ENCODE data around the gene PCBP1.
A peak's percentile ranks its signal among the peaks of the same experiment; 100 is the strongest.
"Not testable (repeated sequence)": the region's sequence is repeated elsewhere in the genome, so short reads cannot be mapped to it uniquely, and the experiment has no call there.

Gene PCBP1

DNA sequence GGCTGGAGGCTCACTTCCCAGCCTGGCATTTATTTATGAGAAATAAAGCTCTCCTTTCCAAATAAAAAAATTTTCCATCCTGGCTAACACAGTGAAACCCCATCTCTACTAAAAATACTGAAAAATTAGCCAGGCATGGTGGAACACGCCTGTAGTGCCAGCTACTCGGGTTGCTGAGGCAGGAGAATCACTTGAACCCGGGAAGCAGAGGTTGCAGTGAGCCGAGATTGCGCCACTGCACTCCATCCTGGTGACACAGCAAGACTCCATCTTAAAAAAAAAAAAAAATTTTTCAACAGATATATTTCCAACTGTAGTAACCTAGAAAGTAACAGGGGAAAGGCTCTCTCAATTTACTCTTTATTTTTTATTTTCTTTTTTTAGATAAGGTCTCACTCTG is 6.1 kb upstream of the PCBP1 start:
- DNase-seq (ENCODE audit: low spot score), result no peak

DNA sequence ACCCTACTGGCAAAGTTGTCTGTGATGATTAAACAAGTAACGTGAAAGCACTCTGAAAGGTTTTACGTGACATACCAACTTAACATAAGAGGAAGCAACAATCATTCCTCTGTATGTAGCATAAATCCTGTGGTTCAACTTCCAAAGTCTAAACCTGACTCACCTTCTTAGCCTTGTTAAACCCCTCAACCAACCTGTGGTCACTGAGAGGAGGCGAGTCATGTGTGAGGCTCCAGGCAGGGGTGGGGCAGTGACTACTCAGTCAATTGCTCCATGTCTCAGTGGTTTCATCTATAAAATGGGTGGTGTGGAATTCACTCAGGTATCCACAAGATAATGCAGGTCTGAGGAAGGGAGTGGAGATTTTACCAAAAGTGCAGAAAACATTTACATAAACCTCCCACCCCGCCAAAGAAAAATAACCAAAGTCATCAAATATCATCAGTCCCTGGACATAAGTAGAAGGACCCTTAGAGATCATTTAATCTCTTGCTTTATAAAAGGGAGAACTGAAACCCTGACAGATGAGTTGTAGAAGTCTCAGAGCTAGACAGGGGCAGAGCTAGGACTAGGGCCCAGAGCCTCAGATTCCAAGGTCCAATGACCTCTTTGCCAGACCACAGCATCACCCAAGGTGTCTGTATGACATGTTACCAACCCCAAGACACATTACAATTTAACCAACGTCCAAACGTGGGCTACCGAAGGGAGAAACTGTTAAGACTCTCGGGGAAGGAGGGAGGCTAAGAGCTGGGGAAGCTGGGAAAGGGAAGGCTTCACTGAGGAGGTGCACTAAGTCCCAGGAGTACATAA is 3.7 kb upstream of the PCBP1 start:
- DNase-seq (ENCODE audit: low spot score), result peak; percentile 97

DNA sequence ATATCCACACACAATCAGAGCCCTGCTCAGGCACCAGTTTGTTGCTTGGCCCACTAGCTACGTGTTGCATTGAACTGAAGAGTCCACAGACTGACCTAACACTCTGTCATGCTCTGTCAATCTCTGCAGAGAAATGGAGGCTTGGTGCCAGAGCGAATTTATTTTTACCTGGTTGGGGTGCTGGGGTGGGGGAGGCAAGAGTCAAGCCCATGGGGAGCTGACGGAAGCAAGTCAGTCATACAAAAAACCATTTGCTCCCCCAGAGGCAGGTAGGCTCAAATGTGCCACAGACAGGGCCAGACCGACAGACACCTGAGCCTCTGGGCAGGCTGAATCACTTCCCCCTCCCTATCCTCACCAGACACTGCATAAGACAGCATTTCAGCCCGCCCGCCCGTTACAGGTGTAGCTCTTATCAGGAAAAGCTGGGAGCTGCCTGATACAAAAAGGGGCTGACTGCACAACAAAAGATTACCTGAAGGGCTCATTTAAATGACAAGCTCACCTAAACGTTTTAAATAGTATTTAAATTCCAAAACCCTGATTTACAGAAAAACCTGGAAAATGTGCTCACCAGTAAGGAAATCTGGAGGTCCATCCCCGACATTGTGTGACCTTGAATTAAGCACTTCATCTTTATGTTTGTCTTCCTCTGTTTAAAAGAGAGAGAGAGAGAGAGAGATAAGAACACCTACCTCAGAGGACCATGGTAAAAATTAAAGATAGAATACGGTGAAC is 2.1 kb upstream of the PCBP1 start:
- DNase-seq (ENCODE audit: low spot score), result peak; percentile 83

DNA sequence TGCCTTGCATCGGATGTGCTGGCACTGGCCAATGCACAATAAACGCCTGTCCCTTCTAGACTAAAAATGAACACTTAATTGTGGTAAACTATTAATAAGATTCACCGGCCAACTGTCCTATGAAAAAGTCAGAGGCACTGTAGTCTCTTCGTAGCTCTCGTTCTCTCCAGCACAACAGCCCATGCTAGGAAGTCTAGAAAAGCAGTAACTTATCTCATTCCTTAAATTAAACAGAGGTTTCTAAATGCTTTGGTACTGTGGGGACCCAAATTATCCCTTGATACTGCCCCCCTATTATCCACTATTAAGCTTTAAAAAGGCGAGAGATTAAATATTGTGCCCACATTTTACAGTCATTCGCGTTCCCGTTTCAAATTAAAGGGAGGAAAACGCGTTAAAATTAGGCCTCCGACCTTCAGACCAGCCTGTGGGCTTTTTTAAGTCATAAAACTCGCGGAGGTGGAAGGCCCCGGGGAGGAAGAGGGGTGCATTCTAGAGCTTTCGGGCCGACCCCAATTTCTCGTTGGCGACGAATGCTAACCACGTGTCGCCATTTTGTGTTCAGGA is 1.5 kb upstream of the PCBP1 start:
- DNase-seq (ENCODE audit: low spot score), result no peak

DNA sequence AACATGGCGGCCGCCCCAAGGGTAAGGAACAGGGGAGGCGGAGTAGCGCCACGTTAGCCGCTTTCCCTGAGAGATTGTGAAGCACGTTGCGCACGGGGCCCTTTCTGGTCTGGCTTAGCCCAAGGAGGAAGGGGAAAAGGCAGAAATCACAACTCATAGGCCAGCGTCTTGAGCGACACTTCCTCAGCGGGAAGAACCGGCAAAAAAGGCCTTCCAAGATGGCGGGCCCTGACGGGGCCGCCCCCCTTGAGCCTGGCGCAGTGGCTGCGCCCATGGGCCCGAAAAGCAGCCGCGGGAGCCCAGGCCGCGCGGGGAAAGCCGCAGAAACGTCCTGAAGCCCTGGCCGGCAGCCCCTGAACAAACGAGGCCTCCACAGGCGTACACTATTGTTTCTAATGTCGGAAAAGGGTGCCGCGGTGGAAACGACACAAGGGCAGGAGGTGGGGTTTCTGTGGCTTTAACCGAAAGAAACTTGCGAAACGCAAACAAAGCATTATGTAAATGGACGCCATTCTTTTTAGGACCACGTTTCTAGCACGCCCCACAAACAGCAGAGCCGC is 919 bp upstream of the PCBP1 start:
- DNase-seq (ENCODE audit: low spot score), result peak; percentile 67

DNA sequence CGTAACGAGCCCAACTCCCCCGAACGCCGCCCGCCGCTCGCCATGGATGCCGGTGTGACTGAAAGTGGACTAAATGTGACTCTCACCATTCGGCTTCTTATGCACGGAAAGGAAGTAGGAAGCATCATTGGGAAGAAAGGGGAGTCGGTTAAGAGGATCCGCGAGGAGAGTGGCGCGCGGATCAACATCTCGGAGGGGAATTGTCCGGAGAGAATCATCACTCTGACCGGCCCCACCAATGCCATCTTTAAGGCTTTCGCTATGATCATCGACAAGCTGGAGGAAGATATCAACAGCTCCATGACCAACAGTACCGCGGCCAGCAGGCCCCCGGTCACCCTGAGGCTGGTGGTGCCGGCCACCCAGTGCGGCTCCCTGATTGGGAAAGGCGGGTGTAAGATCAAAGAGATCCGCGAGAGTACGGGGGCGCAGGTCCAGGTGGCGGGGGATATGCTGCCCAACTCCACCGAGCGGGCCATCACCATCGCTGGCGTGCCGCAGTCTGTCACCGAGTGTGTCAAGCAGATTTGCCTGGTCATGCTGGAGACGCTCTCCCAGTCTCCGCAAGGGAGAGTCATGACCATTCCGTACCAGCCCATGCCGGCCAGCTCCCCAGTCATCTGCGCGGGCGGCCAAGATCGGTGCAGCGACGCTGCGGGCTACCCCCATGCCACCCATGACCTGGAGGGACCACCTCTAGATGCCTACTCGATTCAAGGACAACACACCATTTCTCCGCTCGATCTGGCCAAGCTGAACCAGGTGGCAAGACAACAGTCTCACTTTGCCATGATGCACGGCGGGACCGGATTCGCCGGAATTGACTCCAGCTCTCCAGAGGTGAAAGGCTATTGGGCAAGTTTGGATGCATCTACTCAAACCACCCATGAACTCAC is 673 bp downstream of the PCBP1 start:
- peak; percentile 60 for DNase-seq (ENCODE audit: low spot score)

DNA sequence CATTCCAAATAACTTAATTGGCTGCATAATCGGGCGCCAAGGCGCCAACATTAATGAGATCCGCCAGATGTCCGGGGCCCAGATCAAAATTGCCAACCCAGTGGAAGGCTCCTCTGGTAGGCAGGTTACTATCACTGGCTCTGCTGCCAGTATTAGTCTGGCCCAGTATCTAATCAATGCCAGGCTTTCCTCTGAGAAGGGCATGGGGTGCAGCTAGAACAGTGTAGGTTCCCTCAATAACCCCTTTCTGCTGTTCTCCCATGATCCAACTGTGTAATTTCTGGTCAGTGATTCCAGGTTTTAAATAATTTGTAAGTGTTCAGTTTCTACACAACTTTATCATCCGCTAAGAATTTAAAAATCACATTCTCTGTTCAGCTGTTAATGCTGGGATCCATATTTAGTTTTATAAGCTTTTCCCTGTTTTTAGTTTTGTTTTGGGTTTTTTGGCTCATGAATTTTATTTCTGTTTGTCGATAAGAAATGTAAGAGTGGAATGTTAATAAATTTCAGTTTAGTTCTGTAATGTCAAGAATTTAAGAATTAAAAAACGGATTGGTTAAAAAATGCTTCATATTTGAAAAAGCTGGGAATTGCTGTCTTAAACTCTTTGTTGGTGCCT is 1.4 kb downstream of the PCBP1 start:
- no peak for DNase-seq (ENCODE audit: low spot score)

DNA sequence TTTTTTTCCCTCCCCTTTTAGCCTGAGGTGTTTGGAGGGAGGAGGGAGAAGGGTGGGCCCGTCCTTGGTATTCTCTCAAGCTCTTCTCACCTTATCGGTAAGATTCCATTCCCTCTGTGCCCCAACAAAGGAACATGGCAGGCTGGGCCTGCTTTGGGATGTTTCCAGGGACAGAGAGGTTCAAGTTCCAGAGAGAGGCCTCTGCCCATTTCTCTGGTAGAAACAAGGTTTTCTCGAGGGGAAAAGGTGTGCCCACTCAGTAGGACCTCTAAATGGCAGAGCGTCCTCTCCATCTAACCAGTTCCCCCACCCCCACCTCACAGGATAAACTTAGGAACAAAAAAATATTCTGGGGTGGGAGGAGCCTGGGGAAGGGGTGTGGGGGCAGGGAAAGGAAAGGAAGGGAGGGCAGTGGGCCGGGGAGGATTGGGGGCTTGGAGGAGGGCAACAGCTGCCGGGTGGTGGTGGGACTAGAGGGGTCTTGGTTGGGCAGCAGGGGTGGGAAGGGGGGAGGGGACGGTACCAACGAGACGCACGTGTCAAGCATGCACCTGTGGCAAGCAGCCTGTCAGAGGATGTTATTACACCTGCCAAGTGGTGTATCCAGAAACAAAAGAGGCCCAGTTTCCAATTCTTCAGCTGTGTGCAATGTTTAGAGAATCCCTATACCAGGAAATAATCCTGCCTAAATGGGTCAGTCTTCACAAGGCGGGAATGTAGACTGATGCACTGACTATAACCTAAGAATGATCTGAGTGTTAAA is 2.1 kb downstream of the PCBP1 start:
- DNase-seq (ENCODE audit: low spot score), result peak; percentile 43

DNA sequence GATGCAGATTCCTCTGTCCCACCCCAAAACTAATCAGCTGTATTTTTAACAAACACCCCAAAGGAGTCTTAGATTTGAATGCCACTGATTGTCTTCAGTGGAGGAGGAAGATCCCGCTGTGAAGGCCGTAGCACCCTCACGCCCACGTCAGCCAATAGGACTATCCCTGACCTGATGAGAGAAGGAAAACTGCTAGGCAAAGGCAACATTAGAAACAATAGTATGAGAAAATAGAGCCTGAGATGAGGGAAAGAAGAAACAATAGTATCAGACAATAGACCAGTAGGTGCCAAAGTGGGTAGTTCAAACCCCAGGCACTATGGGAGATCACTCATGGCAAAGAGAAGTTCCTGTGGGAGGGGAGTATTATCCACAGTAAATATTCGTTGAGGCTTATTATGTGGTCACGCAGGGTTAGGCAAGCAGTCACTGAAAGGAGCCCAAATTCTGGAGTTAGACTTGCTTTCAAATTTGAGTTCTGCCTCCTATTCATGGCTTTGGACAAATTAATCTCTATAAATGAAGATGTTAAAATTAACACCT is 2.8 kb downstream of the PCBP1 start:
- DNase-seq (ENCODE audit: low spot score), result no peak

DNA sequence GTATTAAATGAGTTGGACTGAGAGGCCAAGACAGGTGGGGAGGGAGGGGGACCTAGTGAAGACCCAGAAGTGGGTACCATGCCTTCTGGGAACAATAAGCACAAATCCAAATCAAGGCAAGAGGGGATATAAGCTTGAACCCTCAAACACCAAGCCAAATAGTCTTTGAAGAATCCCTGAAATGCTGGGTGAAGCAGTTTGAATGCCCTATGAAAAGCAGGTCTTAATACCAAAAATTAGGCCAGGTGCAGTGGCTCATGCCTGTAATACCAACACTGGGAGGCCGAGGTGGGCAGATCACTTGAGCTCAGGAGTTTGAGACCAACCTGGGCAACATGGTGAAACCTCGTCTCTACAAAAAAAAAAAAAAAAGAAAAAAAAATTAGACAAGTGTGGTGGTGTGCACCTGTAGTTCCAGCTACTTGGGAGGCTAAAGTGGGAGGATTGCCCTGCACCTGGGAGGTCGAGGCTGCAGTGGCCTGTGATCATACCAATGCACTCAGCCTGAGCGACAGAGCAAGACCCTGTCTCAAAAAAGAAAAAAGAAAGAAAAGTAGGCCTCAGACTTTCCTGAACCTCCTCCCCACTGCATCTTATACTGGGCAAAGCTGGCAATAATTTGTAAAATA is 3.5 kb downstream of the PCBP1 start:
- no peak for DNase-seq (ENCODE audit: low spot score)

DNA sequence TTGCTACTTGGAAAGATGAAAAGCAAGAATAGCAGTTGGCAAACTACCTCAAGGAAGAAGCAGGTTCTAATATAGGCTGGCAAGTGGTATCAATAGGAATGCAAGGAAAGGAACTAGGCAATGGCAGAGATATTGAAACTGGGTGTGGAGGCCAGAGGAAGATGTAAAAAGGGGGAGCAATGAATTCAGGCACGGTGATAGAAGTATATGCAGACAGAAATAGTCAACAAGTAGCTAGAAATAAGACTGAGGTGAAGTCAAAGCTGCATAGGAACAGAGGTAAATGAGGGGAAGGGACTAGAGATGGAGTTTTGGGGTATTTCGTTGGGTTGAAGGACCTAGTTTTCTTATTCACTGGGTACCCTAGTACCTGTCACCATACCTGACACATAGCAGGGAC is 4.1 kb downstream of the PCBP1 start:
- DNase-seq (ENCODE audit: low spot score), result no peak

DNA sequence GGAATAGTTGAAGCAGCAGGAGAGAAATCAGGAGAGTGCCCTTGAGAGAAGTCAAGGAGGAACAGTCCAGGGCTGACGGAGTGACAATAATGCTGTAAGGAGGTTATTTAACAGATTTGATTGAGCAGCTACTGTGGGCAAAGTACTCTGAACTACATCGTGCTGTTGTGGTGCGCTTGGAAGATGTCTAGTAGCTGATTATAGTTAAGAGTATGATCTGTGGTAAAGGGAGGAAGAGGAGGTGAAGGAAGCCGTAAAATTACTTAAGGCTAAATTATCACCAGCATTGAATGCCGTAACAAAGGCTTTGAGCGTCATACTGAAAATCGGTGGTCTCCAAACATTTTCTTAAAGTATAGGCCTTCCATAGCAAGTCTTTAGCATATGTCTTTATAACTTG is 4.5 kb downstream of the PCBP1 start:
- no peak for DNase-seq (ENCODE audit: low spot score)

DNA sequence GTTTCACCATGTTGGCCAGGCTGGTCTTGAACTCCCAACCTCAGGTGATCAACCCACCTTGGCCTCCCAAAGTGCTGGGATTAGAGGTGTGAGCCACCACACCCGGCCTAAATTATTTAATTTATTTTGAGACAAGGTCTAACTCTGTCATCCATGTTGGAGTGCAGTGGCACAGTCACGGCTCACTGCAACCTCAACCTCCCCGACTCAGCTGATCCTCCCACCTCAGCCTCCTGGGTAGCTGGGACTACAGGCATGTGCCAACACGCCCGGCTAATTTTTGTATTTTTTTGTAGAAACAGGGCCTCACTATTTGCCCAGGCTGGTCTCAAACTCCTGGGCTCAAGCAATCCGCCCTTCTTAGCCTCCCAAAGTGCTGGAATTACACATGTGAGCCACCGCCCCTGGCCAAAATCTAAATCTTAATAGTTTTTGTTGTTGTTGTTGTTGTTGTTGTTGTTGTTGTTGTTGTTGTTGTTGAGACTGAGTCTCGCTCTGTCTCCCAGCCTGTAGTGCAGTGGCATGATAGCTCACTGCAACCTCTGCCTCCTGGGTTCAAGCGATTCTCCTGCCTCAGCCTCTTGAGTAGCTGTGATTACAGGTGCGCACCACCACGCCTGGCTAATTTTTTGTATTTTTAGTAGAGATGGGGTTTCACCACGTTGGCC is 5.4 kb downstream of the PCBP1 start:
- DNase-seq (ENCODE audit: low spot score), result not testable (repeated sequence)

DNA sequence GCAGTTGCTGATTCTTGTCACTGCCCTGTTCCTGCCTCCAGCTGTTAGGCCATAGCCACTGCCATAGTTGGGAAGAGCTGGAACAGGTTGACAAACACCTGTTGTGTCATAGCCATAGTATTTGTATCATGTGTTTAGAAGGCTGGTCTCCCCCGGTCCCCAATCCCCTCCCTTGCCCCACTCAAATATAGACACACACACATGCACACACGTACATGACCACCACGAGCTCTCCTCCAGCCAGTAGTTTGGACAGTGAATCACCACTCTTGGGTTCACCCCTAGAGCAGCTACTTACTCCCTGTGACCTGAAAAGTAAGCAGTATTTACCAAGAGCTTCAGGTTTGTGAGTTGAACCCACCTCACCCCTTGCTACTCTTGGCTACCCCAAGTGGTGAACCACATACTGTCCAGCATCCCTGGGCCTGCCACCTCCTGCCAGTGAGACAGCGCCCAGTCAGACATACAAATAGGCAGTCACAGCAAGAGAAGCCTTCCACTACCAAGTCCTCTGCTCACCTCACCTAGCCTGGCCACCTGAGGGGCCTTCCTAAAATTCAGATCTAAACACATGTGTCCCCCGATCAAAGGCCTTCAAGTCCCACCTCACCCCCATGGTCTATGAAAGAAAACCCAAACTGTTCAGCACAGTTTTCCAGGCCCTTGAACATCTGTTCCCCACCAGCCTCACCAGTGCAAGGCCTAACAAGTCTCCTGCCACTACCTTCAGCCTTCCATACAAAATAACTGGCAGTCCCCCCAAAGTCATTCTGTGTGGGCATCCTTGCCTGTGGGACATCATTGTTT is 7.1 kb downstream of the PCBP1 start:
- DNase-seq (ENCODE audit: low spot score), result no peak

DNA sequence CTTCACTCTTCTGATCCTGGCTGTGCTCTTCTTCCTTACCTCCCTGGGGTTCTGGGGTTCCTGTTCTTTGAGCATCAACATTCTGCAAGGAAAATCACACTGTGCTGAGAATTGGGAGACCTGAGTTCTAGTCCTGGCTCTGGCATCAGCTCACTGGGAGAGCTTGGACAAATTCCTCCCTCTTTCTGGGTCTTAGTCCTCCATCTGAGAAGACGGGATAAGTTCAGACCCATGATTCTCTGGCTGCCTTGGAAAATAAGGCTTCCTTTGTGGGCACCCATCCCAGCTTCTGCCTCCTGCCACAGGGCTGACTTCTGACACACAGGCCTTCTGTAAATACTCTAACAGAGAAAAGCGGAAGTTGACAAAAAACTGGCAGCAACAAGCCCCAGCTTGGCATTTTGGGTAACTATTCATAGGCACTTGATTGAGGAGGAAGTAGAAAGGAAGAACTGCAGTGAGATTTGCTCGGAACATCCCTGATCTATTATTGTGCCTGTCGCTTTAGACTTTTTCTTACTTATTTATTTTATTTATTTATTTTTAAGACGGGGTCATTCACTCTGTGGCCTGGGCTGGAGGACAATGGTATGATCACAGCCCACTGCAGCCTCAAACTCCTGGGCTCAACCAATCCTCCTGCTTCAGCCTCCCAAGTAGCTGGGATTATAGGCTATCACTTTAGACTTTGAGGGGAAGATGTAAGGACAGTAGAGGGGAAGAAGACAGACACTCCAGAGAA is 7.9 kb downstream of the PCBP1 start:
- peak; percentile 40 for DNase-seq (ENCODE audit: low spot score)

DNA sequence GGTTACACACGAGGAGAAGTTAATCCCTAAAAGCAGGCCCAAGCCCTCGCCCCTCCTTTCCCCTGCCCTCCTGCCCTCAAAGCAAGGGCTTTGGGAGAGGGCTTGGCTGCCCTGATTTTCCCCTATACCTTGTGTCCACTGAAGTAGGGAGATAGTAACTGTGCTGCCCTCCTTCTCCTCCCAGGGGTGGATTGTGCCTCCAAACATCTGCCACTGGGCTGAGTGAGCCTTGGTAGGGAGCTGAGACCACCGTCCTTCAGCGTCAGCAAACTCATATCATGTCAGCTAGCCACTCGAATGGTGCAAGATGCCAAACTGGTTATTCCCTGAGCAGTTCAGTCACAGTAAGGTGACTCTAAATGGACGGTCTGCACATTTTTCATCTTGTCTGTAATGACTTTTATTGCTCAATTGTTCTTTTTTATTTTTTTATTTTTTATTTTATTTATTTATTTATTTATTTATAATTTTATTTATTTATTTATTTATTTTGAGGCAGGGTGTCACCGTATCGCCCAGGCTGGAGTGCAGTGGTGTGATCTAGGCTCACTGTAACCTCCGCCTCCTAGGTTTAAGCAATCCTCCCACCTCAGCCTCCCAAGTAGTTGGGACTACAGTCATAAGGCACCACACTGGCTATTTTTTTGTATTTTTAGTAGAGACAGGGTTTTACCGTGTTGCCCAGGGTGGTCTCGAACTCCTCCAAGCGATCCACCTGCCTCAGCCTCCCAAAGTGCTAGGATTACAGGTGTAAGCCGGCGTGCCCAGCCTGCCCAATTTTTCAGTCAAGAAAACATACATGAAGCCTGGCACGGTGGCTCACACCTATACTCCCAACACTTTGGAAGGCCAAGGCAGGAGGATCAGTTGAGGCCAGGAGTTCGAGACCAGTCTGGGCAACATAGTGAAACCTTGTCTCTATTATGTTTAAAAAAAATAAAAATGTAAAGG is 8.7 kb downstream of the PCBP1 start:
- no peak for DNase-seq (ENCODE audit: low spot score)

DNA sequence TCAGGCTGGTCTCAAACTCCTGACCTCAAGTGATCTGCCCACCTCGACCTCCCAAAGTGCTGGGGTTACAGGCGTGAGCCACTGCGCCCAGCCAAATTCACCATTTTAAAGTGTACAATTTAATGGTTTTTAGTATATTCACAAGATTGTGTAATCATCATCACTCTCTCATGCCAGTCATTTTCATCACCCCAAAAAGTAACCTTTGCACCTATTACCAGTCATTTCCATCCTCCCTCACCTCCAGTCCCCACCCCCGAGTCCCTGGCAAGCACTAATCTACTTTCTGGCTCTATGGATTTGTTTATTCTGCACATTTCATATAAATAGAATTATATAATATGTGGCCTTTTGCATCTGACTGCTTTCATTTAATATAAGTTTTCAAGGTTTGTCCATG is 10.8 kb downstream of the PCBP1 start:
- no peak for DNase-seq (ENCODE audit: low spot score)

All from kidney tubule cell (primary cell).